Measurements from ENCODE around the gene SETDB2.
A peak's percentile ranks its signal among the peaks of the same experiment; 100 is the strongest.

The SETDB2 gene, protein sequence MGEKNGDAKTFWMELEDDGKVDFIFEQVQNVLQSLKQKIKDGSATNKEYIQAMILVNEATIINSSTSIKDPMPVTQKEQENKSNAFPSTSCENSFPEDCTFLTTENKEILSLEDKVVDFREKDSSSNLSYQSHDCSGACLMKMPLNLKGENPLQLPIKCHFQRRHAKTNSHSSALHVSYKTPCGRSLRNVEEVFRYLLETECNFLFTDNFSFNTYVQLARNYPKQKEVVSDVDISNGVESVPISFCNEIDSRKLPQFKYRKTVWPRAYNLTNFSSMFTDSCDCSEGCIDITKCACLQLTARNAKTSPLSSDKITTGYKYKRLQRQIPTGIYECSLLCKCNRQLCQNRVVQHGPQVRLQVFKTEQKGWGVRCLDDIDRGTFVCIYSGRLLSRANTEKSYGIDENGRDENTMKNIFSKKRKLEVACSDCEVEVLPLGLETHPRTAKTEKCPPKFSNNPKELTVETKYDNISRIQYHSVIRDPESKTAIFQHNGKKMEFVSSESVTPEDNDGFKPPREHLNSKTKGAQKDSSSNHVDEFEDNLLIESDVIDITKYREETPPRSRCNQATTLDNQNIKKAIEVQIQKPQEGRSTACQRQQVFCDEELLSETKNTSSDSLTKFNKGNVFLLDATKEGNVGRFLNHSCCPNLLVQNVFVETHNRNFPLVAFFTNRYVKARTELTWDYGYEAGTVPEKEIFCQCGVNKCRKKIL

DNA sequence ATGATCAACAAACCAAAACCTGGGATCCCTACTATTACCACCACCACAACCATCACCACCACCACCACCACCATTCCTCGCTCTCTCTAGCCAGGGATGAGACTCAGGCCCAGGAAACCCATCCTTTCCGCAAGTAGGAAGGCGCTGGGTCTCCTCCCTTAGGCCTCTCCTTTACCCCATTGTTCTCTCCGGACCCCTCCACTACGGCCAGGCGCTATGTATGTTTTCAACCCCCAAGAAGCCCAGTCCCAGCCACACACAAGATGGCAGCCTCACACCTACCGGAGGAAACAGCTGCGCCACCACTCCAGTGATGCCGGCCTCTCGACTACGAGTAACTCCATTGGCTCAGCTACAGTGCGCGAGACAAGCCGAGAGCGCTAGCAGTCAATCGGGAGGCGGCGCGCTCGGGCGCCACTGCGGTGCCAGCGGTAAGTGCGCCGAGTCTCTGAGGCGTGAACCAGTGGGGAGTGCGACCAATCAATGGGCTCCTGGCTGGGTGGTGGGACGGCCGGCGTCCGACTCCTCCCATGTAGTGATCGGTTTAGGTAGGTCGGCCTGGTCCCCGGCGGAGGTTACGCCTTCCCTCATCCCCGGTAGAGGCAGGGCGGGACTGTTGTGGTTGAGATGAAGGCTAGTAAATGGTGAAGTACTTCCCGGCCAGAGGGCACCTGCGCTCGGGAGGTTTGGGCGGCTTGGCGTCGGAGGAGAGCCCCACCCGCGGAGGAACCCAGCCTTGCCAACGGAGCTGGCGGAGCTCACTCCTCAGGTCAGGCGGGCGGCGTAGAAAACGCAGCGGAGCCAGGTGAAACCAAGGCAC, at the start of gene SETDB2, which contains the start of gene CAB39L:
Gene SETDB2 (plus strand): TSS at position 571 of the 820 bp plus-strand sequence. CDS start 7,620 bp downstream, outside the sequence.
Gene CAB39L (minus strand): TSS at position 361 of the 820 bp plus-strand sequence. CDS start 61,154 bp downstream, outside the sequence.
- DNase-seq, result peak; percentile 100
- in situ Hi-C loops (cut with MboI; ENCODE audit: low pct_unique_long_range_greater_than_20kb, low sequenced_read_pairs), result no loop called here

DNA sequence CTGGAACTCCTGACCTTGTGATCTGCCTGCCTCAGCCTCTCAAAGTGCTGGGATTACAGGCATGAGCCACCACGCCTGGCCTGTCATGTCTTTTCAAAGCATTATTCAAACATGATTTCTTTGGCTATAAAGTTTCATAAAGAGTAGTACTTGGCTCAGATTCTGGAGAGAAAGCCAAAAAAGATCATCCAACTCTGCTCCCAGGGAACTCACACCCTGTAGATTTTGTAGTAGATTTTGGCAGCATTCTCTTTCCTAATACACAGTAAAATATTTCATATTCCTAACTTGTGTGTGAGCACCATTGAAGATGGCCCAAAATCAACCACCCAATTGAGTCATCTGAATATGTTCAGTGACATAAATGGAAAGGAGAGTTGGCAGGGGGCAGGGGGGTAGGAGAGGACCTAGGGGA, 48.6 kb upstream of the SETDB2 start:
- in situ Hi-C loops (cut with MboI; ENCODE audit: low pct_unique_long_range_greater_than_20kb, low sequenced_read_pairs), result no loop called here
- DNase-seq, result no peak

DNA sequence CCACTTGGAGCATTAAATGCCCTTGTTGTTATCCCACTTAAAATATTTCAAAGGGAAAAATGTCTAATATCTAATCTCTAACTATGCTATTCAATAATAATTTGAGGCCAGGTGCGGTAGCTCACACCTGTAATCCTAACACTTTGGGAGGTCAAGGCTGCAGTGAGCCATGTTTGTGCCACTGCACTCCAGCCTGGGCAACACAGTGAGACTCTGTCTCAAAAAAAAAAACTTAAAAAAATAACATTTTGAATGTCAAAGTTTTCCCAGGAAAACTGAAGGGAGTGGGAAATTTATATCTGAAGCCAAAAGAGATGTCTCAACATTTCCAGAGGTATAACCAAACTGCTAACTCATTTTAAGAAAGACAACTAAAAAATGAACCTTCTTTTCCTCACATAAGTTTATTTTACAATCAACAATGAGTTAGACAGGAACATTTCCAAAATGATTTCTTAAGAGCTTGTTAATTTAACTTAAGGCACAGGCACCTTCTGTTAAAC, 48.1 kb upstream of the SETDB2 start:
- in situ Hi-C loops (cut with MboI; ENCODE audit: low pct_unique_long_range_greater_than_20kb, low sequenced_read_pairs), result no loop called here
- DNase-seq, result no peak

DNA sequence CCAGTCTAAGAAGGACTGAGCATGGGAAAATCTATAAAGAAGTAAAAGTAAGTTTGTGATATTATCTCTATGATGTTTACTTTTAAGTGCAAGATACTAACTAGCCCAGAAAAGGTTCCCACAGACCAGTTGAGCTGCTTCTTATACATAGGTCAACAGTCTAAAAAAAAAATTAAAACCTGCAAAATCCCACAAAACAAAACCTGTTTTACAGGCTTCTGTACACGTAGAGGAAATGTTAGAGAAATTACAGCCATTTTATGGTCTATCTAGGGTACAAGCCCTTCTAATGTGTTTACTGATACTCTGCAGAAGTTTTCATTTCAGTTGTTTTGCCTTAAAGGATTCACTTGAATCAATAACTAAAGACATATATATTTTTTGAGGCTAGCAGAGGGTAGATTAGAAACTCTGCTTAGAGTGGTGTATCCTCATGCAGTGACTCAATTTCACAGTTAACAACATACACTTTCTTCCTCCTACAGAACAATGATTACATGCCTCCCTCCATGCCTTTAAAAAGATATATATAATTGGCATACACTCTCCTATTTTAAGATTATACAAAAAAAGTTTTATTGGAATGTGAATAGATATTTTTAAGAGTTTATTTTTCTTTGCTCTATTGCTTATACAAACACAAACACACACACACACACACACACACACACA, 44.1 kb upstream of the SETDB2 start:
- in situ Hi-C loops (cut with MboI; ENCODE audit: low pct_unique_long_range_greater_than_20kb, low sequenced_read_pairs), result no loop called here
- DNase-seq, result no peak

DNA sequence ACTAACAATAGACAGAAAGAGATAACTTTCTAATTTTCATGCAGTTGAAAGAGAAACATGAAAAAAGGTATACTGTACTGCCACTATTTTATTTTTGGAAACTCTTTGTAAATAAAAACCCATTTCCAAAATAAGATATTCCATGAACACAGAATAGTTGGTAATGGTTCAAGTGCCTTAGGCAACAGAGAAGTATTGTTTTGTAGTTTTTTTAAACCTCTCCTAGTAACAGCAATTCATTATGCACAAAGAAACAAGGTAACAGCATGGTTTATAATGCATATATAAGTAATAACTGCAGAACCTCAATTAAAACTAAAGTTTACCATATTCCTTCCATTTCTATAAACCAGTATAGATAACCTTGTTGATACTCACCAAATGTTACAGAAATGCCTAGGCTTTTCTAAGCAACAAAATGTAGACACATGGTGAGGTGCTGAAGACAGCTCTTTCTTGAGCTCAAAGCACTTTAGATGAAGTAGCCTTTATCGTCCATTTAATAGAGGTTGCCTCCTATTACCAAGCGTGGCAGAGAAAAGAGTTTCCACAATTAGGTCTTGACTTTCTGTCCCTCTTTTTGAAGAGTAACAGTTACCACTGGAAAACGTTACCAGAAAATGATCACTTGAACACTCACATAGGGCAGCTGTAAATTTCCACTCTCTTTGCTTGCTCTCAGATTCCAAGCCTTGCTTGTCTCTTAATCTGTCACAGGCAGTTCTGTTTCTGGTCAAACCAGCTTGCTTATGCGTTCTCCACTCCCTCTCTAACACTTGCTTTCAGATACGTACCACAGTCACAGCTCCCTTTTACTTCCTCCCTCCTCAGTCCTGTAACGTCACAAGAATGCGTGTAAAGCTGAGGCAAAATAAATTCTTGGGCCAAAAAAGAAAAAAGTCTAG, 43.1 kb upstream of the SETDB2 start:
- peak; percentile 41 for DNase-seq

DNA sequence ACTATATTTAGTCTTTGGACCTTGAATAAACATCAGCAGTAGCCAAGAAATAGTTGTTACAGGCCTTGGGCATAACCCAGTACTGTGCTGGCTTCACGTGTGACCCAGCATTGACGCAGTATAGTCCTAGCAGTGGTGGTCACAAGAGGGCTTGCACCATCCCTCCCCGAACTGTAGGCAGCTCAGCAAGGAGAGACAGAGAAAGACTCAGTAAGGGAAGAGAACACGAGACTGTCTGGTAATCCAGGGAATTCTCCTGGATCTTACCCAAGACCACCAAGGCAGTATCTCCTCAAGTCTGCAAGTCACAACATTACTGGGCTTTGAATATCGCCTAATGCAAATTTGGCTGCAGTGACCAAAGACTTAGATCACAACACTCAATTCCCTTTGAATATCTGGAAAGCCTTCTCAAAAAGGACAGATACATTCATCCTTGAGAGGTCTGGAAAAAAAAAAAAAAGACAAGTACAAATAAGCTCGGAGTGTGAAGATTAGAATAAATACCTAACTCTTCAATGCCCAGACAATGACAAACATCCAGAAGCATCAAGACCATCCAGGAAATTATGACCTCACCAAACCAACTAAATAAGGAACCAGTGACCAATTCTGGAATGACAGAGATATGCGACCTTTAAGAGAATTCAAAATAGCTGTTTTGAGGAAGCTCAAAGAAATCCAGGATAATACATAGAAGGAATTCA, 39.9 kb upstream of the SETDB2 start:
- DNase-seq, result no peak
- in situ Hi-C loops (cut with MboI; ENCODE audit: low pct_unique_long_range_greater_than_20kb, low sequenced_read_pairs), result no loop called here

More for the DNA sequence above, 43.1 kb upstream of the SETDB2 start:
- in situ Hi-C loops (cut with MboI; ENCODE audit: low pct_unique_long_range_greater_than_20kb, low sequenced_read_pairs), result no loop called here

DNA sequence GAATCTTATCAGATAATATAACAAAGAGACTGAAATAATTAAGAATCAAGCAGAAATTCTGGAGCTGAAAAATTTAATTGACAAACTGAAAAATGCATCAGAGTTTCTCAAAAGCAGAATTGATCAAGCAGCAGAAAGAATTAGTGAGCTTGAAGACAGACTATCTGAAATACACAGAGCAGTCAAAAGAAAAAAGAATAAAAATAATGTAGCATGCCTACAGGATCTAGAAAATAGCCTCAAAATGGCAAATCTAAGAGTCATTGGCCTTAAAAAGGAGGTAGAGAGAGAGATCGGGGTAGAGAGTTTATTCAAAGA, 39.4 kb upstream of the SETDB2 start:
- in situ Hi-C loops (cut with MboI; ENCODE audit: low pct_unique_long_range_greater_than_20kb, low sequenced_read_pairs), result no loop called here
- no peak for DNase-seq

DNA sequence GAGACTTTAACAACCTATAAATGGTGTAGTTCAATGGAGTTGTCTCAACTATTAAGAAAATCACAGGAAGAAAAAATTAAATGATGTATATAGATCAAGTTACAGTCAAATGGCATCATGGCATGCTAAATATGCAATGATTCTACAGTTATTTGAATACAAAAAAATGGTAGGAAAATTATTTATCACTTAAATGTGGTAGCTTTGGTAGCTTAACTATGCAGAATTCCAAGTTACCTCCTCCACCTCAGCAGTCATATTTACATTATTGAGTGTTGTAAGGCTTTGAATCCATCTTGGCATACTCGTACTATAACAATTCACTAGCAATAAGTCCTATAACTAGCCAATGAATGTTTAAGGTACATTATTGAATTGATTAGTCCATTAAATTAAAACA, 37.0 kb upstream of the SETDB2 start:
- in situ Hi-C loops (cut with MboI; ENCODE audit: low pct_unique_long_range_greater_than_20kb, low sequenced_read_pairs), result no loop called here
- DNase-seq, result no peak

DNA sequence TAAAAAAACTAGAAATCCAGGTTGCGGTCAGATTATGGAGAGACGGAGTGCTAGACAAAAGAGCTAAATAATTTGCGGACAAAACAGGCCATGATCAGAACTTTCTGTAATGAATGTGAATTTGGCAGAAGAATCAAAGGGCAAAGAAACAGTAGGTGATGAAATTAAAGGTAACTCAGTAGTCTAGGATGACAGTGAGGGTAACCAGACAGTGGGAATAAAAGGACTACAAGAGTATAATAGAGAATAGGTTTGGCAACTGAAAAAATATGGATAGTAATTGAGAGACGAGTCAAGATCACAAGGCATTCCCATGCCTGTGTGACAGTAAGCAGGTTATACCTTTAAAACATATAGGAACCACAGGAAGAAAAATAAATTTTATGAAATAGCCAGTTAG, 36.1 kb upstream of the SETDB2 start:
- no peak for DNase-seq
- in situ Hi-C loops (cut with MboI; ENCODE audit: low pct_unique_long_range_greater_than_20kb, low sequenced_read_pairs), result no loop called here

DNA sequence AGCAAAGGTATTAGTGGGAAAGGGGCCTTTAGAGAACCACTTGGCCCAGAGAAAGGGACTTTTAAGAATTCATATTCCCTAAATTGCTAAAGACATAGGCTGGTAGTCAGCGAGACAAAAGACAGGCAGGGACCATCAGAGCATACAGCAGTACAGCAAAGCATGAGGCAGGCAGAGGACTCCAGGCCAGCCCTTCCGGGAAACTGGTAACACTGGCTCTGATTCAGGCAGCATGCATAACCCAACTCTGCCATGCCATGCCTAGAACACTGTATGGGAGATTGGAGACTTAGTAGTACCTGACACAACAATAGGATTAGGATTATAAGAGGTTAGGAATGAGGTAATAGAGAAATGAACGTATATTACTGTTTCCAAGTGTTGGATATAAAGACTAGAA, 35.1 kb upstream of the SETDB2 start:
- in situ Hi-C loops (cut with MboI; ENCODE audit: low pct_unique_long_range_greater_than_20kb, low sequenced_read_pairs), result no loop called here
- DNase-seq, result no peak

DNA sequence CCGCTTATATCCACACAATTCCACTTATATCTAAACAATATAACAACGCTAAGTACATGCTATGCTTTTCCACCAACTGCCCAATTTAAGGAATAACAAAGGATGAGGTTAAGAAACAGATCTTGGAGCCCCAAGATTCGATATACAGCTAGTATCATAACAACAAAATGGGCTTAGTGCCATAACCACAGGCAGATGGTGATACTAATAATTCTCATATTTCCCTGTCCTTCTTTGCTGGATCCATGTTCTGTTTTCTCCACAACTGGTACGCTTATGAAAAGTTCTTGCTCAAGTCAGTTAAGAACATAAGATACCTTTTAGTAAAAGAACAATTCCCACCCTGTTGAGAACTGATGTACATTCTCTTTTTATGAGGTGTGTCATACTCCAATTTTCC, 34.1 kb upstream of the SETDB2 start:
- no peak for DNase-seq
- in situ Hi-C loops (cut with MboI; ENCODE audit: low pct_unique_long_range_greater_than_20kb, low sequenced_read_pairs), result no loop called here

DNA sequence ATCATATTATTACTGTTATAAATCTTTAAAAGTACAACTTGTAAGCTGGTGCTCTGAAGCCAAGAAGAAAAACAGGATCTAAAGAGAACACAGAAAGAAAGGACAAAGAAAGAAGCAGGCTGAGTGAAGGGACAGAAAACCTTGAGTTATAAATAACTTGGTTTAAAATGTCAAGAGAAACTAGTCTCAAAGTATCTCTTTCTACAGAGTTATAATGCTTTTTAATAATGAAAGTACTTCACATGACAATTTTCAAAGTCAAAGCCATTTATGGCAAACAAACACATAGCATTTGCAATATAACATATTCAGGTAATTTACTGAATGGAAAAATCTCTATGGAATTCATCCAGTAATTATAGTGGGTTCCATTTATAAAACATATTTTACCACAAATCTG, 33.6 kb upstream of the SETDB2 start:
- DNase-seq, result no peak
- in situ Hi-C loops (cut with MboI; ENCODE audit: low pct_unique_long_range_greater_than_20kb, low sequenced_read_pairs), result no loop called here

DNA sequence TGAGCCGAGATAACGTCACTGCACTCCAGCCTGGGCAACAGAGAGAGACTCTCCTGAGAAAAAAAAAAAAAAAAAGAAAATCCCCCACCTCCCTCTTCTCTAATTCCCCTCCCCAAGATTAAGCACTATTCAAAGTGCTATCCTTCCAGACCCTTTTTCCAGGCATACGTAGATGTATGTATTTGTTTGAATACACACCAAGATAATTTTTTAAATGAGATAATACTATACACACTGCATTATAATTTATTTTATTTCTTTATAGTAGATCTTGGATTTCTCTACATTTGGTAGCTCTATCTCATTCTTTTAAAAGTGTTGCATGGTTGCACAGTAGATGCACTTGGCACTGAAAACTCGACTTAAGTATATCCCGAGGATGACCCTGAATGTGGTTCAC, 32.7 kb upstream of the SETDB2 start:
- in situ Hi-C loops (cut with MboI; ENCODE audit: low pct_unique_long_range_greater_than_20kb, low sequenced_read_pairs), result no loop called here
- no peak for DNase-seq

DNA sequence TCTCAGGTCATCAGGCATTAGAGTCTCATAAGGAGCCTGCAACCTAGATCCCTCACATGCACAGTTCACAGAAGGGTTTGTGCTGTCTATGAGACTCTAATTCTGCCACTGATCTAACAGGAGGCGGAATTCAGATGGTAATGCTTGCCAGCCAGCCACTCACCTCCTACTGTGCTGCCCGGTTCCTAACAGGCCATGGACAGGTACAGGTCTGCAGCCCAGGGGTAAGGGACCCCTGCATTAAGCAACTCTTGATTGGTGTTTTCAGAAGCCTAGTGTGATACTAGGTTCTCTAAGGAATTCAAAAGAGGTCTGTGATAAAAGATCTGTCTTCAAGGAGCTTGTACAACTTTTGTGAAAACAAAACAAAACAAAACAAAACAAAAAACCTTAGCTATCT, 31.3 kb upstream of the SETDB2 start:
- no peak for DNase-seq
- in situ Hi-C loops (cut with MboI; ENCODE audit: low pct_unique_long_range_greater_than_20kb, low sequenced_read_pairs), result no loop called here

DNA sequence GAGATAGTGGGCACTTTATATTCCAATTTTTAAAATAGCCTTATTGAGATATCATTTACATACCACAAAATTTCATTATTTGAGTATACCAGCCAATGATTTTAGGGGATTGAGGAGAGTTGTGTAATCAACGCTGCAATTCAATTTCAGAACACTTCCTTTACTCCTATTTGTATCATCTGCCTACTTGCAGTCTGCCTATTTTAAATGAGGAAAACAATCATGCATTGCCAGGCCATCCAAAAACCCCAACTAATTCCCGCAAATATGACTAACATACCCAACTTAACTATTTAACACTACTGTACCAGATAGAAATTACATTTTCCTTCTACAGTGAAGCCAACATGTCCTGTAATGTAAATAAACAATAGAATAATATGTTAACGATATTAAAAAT, 26.9 kb upstream of the SETDB2 start:
- no peak for DNase-seq
- in situ Hi-C loops (cut with MboI; ENCODE audit: low pct_unique_long_range_greater_than_20kb, low sequenced_read_pairs), result no loop called here

DNA sequence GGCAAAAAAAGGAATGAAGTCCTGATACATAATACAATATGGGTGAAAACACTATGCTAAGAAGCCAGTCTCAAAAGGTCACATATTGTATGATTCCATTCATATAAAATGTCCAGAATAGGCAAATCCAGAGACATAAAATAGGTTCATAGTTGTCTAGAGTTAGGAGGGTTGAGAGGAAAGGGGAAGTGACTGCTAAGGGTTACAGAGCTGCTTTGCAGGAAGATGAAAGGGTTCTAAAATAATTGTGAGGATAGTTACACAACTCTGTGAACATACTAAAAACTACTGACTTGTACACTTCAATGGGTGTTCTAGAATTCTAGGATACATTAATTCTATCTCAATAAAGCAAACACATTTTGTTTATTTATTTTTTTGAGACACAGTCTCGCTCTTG, 25.9 kb upstream of the SETDB2 start:
- in situ Hi-C loops (cut with MboI; ENCODE audit: low pct_unique_long_range_greater_than_20kb, low sequenced_read_pairs), result no loop called here
- DNase-seq, result peak; percentile 62

DNA sequence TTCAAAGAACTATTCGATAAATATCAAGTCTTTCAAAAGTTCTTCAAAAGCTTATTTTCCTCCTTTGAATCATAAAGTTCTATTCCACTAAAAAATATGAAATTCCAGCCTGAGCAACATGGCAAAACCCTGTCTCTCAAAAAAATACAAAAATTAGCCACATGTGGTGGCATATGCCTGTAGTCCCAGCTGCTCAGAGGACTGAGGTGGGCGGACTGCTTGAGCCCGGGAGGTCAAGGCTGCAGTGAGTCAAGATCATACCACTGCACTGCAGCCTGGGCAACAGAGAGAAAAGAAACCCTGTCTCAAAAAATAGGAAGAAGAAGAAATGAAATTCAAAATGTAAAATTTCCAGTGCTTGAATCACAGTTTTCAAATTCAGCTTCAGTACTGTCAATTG, 24.8 kb upstream of the SETDB2 start:
- DNase-seq, result no peak
- in situ Hi-C loops (cut with MboI; ENCODE audit: low pct_unique_long_range_greater_than_20kb, low sequenced_read_pairs), result no loop called here

DNA sequence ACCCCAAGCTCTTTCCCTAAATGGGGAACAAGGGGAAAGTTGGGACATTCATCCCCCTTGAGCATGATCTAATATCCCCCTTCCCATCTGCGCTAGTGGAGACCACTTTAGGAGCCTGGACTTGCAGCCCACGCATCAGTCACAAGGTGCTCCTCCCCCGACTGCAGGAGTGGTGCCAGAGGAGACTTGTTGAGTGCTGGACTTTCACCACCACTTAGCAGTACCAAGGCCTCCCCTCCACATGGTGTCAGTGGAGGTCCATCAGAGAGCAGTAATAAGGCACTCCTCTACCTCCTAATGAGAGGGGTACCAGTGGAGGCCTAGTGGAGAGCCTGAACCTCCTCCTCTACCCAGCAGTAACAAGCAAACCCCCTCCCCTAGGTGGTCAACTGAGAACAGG, 22.7 kb upstream of the SETDB2 start:
- in situ Hi-C loops (cut with MboI; ENCODE audit: low pct_unique_long_range_greater_than_20kb, low sequenced_read_pairs), result no loop called here
- peak; percentile 35 for DNase-seq

Data from KBM-7 (cell line).